Activated B cell treated with CpG ODN at 0.5 μM for 24 hours (primary cell): ENCODE data around the gene MAD1L1. TPM values are rescaled to one million over a fixed set of nuclear protein-coding genes. Genes with fewer than 3 reads are reported as not detected.

Experiments used
- ATAC-seq: fragments of 200-7000 bp; cut with Tn5 transposase; one replicate; pipeline ENCODE4 v1.10.0; 2021; ENCODE audit warnings: low read depth, mild to moderate bottlenecking, moderate library complexity
- CTCF ChIA-PET: fragments of 350-600 bp; sonication (Branson Sonifier 250); formaldehyde crosslinking; loops from one replicate; lab custom pipeline; 2021; ENCODE audit warnings: antibody characterized with exemption; lab: Charles Lee
- POLR2A ChIA-PET: fragments of 350-600 bp; sonication (Branson Sonifier 250); formaldehyde crosslinking; loops from one replicate; lab custom pipeline; 2021; ENCODE audit warnings: antibody characterized with exemption; lab: Charles Lee
- DNase-seq: peaks from one replicate; pipeline ENCODE4 v3.0.0; 2022
- H3K27ac Mint-ChIP-seq: one replicate; pipeline ENCODE4 v1.8.0; 2020; ENCODE audit warnings: mixed read lengths
- H3K27me3 Mint-ChIP-seq: one replicate; pipeline ENCODE4 v1.8.0; 2021; ENCODE audit warnings: mixed read lengths
- H3K36me3 Mint-ChIP-seq: one replicate; pipeline ENCODE4 v1.8.0; 2021; ENCODE audit warnings: low read depth, mixed read lengths
- H3K4me1 Mint-ChIP-seq: one replicate; pipeline ENCODE4 v1.8.0; 2021; ENCODE audit warnings: mixed read lengths
- H3K4me3 Mint-ChIP-seq: one replicate; pipeline ENCODE4 v1.8.0; 2020; ENCODE audit warnings: mild to moderate bottlenecking, mixed read lengths
- H3K9me3 Mint-ChIP-seq: one replicate; pipeline ENCODE4 v1.8.0; 2020; ENCODE audit warnings: mixed read lengths
- intact Hi-C: fragments of 100-400 bp; cut with micrococcal nuclease; formaldehyde crosslinking; loops from one replicate; pipeline ENCODE4 v1.15.1; 2024
- total RNA-seq: library from RNA; stranded (reverse); gene quantifications from 2 replicates; pipeline ENCODE4 v1.2.3, GENCODE V29; 2022
- TF ChIP-seq, protein P1 (sequence below): fragments of 200-600 bp; IDR thresholded peaks from one replicate; pipeline ENCODE4 v1.8.0; 2022; ENCODE audit warnings: antibody characterized with exemption, mild to moderate bottlenecking

The MAD1L1 gene
- total RNA-seq, 1 donor from 2014 or later = 54.6 TPM

DNA sequence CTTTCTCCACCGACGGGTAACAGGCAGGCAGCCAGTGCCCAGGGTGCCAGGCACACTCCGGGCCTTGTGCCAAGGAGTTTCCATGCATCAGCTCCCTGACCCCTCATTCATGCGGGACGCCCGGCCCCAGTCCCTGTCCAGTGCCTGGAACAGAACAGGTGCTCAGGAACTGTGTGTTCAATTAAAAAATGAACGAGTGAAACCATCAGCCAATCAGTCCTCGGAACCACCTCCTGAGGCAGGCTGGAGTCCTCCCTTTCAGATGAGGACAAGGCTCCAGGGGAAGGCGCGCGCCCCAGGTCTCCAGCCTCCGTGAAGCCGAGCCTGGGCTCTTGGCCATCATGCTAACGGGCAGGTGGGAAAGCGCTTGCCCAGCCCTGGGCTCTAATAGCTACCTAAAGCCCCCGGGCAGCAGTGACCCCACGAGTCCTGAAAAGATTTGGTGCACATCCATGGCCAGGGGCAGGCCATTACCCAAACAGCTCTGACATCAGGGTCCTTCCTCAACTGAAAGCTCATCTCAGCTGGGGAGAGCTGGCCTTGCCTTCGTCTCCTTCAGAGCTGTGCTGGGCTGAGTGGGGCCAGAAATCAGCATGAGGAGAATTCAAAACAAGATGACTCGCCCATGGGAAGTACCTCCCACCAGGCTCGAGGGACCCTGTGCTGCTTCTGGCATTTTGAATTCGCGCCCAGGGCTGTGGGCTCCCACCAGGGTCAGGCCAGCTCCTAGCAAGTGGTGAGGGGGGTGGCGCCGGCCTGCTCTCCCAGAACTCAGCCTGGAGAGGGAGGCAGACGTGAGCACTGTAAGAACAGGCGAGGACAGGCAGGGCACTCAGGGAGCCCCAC is 200.5 kb downstream of the MAD1L1 start:
- Mint-ChIP-seq H3K4me3 (no peak overlapping the region), H3K36me3 (peaks cover 12% of the 10 kb centered on the region), H3K27ac (no peak overlapping the region), H3K4me1 (peaks cover 43% of the 10 kb centered on the region), H3K27me3 (no peaks in the 10 kb centered on the region), H3K9me3 (peaks cover 9% of the 10 kb centered on the region)
- DNase-seq (no peak), ATAC-seq (peak; percentile 47)
- CTCF ChIA-PET = no interaction called here
- intact Hi-C loops = no loop called here
- POLR2A ChIA-PET = no interaction called here
- TF ChIP-seq, protein P1, sequence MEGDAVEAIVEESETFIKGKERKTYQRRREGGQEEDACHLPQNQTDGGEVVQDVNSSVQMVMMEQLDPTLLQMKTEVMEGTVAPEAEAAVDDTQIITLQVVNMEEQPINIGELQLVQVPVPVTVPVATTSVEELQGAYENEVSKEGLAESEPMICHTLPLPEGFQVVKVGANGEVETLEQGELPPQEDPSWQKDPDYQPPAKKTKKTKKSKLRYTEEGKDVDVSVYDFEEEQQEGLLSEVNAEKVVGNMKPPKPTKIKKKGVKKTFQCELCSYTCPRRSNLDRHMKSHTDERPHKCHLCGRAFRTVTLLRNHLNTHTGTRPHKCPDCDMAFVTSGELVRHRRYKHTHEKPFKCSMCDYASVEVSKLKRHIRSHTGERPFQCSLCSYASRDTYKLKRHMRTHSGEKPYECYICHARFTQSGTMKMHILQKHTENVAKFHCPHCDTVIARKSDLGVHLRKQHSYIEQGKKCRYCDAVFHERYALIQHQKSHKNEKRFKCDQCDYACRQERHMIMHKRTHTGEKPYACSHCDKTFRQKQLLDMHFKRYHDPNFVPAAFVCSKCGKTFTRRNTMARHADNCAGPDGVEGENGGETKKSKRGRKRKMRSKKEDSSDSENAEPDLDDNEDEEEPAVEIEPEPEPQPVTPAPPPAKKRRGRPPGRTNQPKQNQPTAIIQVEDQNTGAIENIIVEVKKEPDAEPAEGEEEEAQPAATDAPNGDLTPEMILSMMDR = no peak

DNA sequence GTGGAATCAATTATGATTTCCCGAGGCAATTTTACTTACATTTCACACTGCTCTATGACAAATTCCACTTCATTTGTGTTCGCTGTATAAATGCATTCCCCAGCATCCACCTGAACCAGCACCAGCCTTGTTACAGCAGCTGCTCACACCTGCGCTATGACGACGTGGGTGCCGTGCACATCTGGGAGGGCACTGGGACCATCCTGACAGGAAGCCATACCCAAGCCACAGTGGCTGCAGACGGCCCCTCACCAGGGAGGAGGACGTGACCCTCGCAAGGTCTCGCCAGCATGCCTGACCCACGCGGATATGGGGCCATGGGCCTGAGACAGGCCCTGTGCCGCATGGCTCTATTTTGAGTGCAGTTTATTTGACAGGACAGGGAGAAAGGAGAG is 201.3 kb downstream of the MAD1L1 start:
- DNase-seq (no peak), ATAC-seq (no peak)
- H3K4me1 Mint-ChIP-seq = peaks cover 35% of the 10 kb centered on the region
- H3K27me3 Mint-ChIP-seq = no peaks in the 10 kb centered on the region
- CTCF ChIA-PET = interaction anchor here (0.5 kb wide), 1 partner anchor 267 kb away, joined by 3 read pairs; no protein-coding TSS in a partner anchor
- peaks cover 13% of the 10 kb centered on the region for H3K36me3 Mint-ChIP-seq
- H3K4me3 Mint-ChIP-seq = no peak overlapping the region
- POLR2A ChIA-PET = interaction anchor here (1.1 kb wide), 2 partner anchors 11 to 13 kb away, joined by 3 to 5 read pairs; no protein-coding TSS in a partner anchor
- no peak overlapping the region for H3K27ac Mint-ChIP-seq
- peaks cover 12% of the 10 kb centered on the region for H3K9me3 Mint-ChIP-seq
- intact Hi-C loops = no loop called here
- TF ChIP-seq, protein P1 = no peak

DNA sequence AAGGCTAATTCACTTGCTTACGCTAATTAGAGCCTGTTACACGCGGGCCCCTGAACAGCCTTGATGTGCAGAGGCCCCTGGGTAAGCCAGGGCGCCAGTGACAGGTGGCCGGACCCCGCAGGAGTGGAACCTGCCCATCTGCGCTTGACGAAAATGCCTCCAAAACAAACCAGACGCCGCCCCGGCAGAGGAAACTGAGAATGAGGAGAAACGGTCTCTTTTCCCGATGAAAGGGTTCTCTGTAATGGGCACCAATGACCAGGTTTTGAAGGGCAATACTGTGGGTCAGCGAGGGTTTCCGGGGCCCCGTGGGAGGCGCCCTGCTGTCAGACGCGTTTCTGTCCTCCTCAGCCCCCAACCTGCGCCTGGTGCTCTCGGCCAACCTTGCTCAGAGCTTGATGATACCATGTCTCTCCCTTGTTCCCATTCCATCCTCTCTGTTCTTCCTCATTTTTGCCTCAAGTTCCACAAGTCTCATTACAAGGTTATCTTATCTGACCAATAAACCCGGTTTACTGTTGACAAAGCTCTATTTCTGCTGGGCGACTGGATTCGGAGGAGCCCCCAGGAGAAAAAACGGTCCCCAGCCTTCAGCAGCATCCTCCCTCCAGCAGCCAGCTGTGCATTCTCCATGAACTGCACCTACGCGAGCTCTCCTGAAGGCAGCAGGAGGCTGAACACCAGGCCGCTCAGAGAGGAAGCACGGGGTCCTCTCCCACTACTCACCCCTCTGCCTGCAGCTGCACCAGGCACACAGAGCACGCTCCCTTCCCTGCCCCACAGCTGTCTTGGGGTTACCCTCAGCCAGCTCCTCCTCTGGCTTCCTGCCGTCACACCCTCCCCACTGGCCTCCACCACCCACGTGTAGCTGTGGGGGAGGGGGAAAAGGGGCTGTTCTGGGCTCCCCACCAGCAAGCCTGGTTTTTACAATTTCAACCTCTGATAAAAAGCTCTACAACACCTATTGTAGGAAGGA is 202.0 kb downstream of the MAD1L1 start:
- POLR2A ChIA-PET = interaction anchor here (1.1 kb wide), 2 partner anchors 11 to 12 kb away, joined by 3 to 5 read pairs; no protein-coding TSS in a partner anchor
- ATAC-seq (peak; percentile 42), DNase-seq (no peak)
- intact Hi-C loops = no loop called here
- peaks cover 16% of the 10 kb centered on the region for H3K36me3 Mint-ChIP-seq
- TF ChIP-seq, protein P1 = no peak
- H3K27me3 Mint-ChIP-seq = no peaks in the 10 kb centered on the region
- peaks cover 35% of the 10 kb centered on the region for H3K4me1 Mint-ChIP-seq
- H3K27ac Mint-ChIP-seq = no peak overlapping the region
- peak overlapping the region; percentile 20 for H3K4me3 Mint-ChIP-seq
- peaks cover 17% of the 10 kb centered on the region for H3K9me3 Mint-ChIP-seq
- CTCF ChIA-PET = interaction anchor here (0.5 kb wide), 1 partner anchor 266 kb away, joined by 3 read pairs; no protein-coding TSS in a partner anchor

DNA sequence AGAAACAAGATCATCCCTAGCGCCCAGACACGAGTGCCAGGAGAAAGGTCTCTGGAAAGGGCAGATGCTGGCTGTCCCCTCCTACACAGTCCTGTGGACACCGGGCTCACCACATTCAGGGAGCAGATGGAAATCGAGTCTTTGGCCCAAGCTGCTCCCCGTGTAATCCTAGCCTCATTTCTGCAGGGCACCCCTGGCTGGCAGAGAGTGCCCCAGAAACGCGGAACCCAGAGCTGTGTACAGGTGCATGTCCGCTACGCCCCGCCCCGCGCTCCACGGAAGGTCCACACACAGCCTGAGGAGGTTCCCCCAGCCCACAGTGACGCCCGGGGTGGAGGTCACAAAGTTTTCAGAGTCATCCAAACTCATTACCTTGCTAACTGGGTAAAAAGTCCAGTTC is 202.8 kb downstream of the MAD1L1 start:
- Mint-ChIP-seq H3K27ac (no peak overlapping the region), H3K9me3 (peaks cover 23% of the 10 kb centered on the region), H3K27me3 (no peaks in the 10 kb centered on the region), H3K4me3 (no peak overlapping the region), H3K4me1 (peaks cover 34% of the 10 kb centered on the region), H3K36me3 (peaks cover 18% of the 10 kb centered on the region)
- intact Hi-C loops = no loop called here
- ATAC-seq = no peak
- POLR2A ChIA-PET = no interaction called here
- CTCF ChIA-PET = no interaction called here
- TF ChIP-seq, protein P1 = no peak
- DNase-seq = no peak
